Measurements from ENCODE around the gene DAGLA. TPM values are rescaled to one million over a fixed set of nuclear protein-coding genes. Genes with fewer than 3 reads are reported as not detected.

Gene DAGLA
- total RNA-seq, 4 donors from 2014 or later, result 1.5 to 5.6 (median 3.4) TPM

DNA sequence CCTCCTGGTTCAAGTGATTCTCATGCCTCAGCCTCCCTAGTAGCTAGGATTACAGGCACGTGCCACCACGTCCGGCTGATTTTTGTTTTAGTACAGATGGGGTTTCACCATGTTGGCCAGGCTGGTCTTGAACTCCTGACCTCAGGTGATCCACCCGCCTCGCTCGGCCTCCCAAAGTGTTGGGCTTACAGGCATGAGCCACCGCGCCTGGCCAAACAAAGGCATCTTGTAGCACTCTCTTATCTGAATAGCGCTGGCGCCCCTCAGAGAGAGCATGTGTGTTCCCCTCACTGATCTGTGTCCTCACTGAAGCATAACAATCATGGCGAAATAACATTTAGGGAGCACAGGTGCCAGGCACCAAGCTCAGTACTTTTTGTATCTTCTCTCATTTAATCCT lies 7.2 kb downstream of the DAGLA start:
- WGBS, 2 donors (ENCODE audit: low coverage in 1 of 2), result 97 to 100% methylated on average over 3 to 9 of the region's 11 CpGs
- peaks cover 5% of the 10 kb centered on the region for H3K27me3 ChIP-seq
- no peak for ATAC-seq
- H3K9me3 ChIP-seq, result no peaks in the 10 kb centered on the region
- no peaks in the 10 kb centered on the region for H3K36me3 ChIP-seq
- no peak overlapping the region for H3K4me3 ChIP-seq
- H3K4me1 ChIP-seq, result peaks cover 0 to 78% (median 20%) of the 10 kb centered on the region in 3 donors
- peak overlapping the region in 3 of 4 donors; percentile 80 to 84 (median 82) for H3K27ac ChIP-seq
- TF ChIP-seq POLR2AphosphoS5 (IDR thresholded peaks at IDR 0.05) (no peak), CTCF (IDR thresholded peaks at IDR 0.05) (no peak), EP300 (IDR thresholded peaks at IDR 0.05) (no peak), POLR2A (IDR thresholded peaks at IDR 0.05) (no peak)

GRCh38 chr11:61688365-61689163 lies 8.4 kb downstream of the DAGLA start:
- TF ChIP-seq CTCF (IDR thresholded peaks at IDR 0.05) (no peak), POLR2A (IDR thresholded peaks at IDR 0.05) (no peak), POLR2AphosphoS5 (IDR thresholded peaks at IDR 0.05) (peak; percentile 30)
- peak; percentile 90 for ATAC-seq
- H3K36me3 ChIP-seq, result no peaks in the 10 kb centered on the region
- peak overlapping the region in 1 of 2 donors; percentile 30 for H3K4me3 ChIP-seq
- no peaks in the 10 kb centered on the region for H3K9me3 ChIP-seq
- WGBS, 2 donors (ENCODE audit: low coverage in 1 of 2), result 20 to 23% methylated on average over 2 to 6 of the region's 19 CpGs
- H3K4me1 ChIP-seq, result peaks cover 0 to 73% (median 22%) of the 10 kb centered on the region in 3 donors
- H3K27me3 ChIP-seq, result no peaks in the 10 kb centered on the region
- H3K27ac ChIP-seq, result peak overlapping the region; percentile 7 to 84 (median 81)

- H3K27me3 ChIP-seq, result no peaks in the 10 kb centered on the region
- ATAC-seq, result no peak
- 50 to 75% methylated on average over 1 to 2 of the region's 3 CpGs for WGBS, 2 donors (ENCODE audit: low coverage in 1 of 2)
- H3K36me3 ChIP-seq, result no peaks in the 10 kb centered on the region
- H3K4me3 ChIP-seq, result peak overlapping the region in 1 of 2 donors; percentile 30
- H3K27ac ChIP-seq, result peak overlapping the region in 3 of 4 donors; percentile 80 to 84 (median 82)
- no peaks in the 10 kb centered on the region for H3K9me3 ChIP-seq
- H3K4me1 ChIP-seq, result peaks cover 0 to 73% (median 21%) of the 10 kb centered on the region in 3 donors
- no peak for TF ChIP-seq POLR2AphosphoS5 (IDR thresholded peaks at IDR 0.05)
- TF ChIP-seq EP300 (IDR thresholded peaks at IDR 0.05), result no peak
- no peak for TF ChIP-seq POLR2A (IDR thresholded peaks at IDR 0.05)
- TF ChIP-seq CTCF (IDR thresholded peaks at IDR 0.05), result no peak
Measured at GRCh38 chr11:61689164-61689496, 8.9 kb downstream of the DAGLA start.

- 88 to 89% methylated on average over 8 to 14 of the region's 17 CpGs for WGBS, 2 donors (ENCODE audit: low coverage in 1 of 2)
- Histone ChIP-seq H3K36me3 (no peaks in the 10 kb centered on the region), H3K4me1 (peaks cover 0 to 74% (median 36%) of the 10 kb centered on the region in 3 donors)
Measured at GRCh38 chr11:61690706-61691379, 10.7 kb downstream of the DAGLA start.

More at GRCh38 chr11:61690706-61691379, 10.7 kb downstream of the DAGLA start:
- ATAC-seq, result no peak
- Histone ChIP-seq H3K27me3 (no peaks in the 10 kb centered on the region), H3K27ac (peak overlapping the region in 2 of 4 donors; percentile 3 to 23), H3K9me3 (no peaks in the 10 kb centered on the region), H3K4me3 (no peak overlapping the region)
- TF ChIP-seq CTCF (IDR thresholded peaks at IDR 0.05) (no peak), EP300 (IDR thresholded peaks at IDR 0.05) (no peak), POLR2A (IDR thresholded peaks at IDR 0.05) (no peak), POLR2AphosphoS5 (IDR thresholded peaks at IDR 0.05) (no peak)

All from gastroesophageal sphincter (tissue), 4 donors.